GM19328 (cell line): Measurements from ENCODE around the gene MCU.
"Not testable (repeated sequence)": the region's sequence is repeated elsewhere in the genome, so short reads cannot be mapped to it uniquely, and the experiment has no call there.

Experiments used
- ATAC-seq: cut with Tn5 transposase; IDR thresholded peaks from one replicate; pipeline ENCODE4 v1.9.1; 2021; ENCODE audit warnings: mild to moderate bottlenecking, moderate library complexity; ENCODE audit not compliant: unreplicated experiment

MCU gene

DNA sequence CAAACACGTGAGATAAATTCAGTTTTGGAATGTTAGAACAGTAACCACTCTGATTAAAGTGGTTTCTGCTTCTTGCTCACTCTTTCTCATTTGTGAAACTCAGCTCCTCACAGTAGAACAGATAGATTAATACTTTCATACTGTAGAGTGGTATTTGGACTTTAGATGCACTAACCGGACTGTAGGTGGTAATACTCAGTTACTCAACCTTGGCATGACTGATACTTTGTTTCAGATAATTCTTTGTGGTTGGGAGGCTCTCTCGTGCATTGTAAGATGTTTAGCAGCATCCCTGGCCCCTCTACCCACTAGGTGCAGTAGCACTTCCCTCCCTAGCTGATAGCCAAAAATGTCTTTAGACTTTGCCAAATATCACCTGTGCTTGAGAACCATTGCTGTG lies 37.6 kb downstream of the MCU start:
- no peak for ATAC-seq

DNA sequence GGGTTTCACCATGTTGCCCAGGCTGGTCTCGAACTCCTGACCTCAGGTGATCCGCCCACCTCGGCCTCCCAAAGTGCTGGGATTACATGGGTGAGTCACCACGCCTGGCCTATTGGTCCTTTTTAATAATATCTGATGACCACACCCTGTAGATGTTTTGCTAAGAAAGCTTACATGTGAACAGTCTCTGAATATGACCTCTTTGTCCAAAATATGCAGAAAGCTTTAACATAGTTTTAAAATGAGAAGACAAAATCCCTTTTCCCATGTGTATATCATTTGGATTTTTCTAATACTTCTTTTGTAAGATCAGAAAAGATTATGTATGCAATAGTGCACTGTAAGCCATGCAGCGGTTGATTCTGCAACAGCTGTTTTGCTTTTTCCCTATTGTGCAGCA lies 38.5 kb downstream of the MCU start:
- no peak for ATAC-seq

DNA sequence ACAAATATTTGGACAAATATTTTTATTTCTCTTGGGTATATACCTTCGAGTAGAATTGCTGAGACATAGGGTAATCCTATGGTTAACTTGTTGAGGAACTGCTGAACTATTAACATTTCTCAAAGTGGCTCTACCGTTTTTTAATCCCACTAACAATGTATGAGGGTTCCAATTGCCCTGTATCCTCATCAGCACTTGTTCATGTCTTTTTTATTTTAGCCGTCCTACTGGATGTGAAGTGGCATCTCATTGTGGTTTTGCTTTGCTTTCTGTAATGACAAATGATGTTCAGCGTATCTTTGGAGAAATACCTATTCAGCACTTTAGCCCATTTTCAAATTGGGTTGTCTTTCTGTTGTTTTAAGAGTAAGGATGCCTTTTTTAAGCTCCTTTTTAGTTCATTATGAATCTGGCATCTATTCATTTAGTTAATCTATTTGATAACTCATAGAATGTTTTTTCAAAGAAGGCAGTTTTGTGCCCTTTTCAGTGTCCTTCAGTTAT lies 40.0 kb downstream of the MCU start:
- ATAC-seq, result no peak

DNA sequence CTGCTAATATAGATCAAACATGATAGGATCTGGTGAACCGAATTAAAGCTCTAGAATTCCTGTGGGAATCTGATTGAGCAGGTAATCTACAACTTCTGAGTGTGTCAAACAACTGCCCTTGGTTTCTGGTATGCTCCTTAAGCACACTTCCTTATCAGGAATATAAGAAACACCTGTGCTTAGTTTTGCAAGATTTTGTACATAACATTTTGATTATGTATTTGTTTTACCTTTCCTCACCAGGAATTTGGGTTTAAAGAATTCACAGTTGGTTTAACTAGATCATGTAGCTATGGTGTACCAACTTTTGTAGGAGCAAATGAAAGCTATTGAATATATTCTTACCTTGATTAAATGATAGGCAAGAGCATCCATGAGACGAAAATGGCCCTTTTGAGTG lies 40.6 kb downstream of the MCU start:
- ATAC-seq, result no peak

DNA sequence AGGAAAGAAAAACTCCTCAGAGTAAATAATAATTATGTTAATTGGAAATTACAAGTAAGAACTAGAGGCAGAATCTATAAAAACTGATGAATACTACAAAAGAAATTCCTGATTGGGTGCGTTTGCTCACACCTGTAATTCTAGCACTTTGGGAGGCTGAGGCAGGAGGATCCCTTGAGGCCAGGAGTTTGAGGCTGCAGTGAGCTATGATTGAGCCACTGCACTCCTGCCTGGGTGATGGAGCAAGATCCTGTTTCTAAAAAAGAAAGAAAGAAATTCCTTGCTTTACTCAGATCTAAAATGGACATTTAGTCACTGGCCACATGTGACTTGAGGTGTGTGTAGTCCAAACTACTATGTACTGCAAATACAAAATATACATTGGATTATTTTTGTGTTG lies 42.0 kb downstream of the MCU start:
- ATAC-seq, result no peak

DNA sequence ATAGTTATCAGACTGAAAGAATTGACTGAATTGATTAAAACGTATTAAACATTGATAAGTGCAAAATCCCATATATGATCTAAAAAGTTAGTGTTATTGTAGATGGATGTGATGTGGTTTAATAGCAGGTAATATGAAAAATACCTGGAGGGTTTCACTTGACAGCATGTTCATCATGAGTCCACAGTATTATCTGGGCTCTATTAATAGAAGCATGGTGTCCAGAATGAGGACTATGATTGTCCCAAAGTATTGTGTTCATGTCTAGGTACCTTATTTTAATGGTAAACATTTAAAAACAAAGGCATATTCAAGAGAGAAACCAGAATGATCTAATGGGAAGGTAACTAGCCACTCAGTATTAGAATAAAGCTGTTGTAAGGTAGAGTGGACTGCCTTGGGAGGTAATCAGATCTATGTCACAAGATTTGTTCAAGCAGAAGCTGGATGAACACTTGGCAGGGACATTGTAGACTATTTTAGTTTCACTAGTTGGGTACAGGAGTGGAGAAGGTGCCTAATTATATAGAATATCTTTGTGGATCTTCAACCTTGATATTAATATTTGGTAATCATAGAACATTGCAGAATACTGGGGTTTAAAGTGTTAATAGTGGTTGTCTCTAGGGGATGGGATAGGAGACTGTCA lies 43.5 kb downstream of the MCU start:
- no peak for ATAC-seq

DNA sequence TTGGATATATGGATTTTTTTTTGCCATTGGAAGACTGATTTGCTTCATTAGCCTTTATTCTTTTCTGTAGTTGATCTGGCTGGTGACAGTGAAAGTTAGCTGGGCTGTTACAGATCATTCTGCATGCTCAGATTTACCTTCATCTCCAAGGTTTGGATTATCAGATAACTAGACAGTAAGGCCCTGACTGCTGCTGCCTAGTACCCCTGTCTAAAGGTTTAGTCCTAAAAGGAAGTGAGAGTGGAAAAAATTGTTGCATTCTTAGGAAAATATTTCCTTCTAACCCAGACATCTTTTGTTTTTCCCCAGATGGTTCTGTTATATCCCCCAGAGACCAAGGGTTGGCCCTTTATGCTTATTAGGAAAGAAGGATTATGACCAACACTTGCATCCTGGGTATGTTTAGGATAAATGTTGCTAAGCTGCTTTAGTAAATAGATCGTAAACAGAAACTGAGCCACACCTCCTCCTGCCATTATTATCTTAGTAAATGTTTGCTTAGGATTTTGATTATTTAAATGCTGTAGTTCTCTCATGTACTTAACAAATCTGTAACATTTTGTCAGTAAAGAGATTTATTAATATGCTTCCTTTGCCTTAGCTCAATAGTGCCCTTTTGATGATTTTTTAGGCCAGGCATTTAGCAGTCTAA lies 44.4 kb downstream of the MCU start:
- ATAC-seq, result no peak

DNA sequence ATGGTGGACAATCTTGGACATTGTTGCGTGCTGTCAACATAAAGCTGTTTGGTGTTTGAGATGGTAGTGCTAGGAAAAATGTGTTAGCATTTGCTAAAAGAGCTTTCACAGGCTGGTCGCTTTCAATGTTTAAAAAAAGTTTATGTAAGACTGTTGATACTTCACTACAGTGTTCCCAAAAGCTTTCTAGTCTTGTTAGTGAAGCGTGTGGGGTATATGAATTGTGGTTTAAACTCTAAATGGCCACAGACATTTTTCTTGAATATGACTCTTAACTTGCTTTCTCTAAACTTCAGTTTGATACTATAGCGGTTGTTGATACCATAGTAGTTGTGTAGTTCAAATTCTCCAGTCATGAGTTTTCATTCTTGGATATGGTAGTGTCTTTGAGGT lies 44.9 kb downstream of the MCU start:
- ATAC-seq, result no peak

DNA sequence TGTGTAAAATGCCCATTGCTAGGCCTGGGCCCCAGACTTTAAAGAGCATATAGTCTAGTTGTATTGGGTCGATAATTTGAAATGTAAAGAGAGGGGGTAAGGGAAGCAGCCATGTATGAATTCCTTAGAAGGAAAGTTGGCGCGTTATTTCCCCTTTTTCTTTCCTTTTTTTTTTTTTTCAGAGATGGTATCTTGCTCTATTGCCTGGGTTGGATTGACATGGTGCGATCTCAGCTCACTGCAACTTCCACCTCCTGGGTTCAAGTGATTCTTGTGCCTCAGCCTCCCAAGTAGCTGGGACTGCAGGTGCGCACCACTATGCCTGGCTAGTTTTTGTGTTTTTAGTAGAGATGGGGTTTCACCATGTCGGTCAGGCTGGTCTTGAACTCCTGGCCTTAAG lies 45.4 kb downstream of the MCU start:
- ATAC-seq, result not testable (repeated sequence)

DNA sequence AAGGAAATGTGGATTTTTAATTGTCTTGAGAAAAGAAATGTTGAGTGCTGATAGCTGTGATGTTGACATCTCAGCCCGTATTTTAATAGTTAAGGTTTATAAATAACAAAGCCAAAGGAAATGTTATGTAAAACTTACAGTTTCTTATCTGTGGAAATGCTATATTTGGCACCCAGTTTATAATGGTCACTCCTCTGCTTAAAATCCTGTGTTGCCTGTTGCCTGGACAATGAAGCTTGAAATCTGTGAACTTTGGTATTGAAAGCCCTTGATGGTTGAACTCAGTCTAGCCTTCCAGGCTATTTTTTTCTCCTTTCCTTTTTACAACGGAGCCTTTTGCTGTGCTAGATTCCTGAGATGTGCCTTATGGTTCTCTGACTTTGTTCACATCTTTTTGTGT lies 46.5 kb downstream of the MCU start:
- no peak for ATAC-seq

DNA sequence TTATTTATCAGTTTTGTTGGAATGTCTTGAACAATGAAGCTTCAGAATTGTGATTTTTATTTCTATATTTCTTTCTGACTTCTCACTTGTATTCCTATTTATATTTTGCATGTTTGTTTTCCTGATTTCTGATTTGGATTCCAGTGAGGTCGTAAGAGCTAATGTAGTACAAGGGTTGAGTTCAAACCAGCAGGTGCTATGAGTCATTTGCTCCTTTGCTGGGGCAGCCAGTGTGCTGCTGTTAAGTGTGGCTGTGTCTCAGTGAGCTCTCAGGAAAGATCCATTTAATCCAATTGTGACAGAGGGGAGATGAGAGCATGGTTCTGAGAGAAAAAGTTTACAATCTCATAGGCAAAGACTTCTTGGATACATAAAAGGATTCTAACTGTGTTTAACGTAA lies 48.6 kb downstream of the MCU start:
- no peak for ATAC-seq

DNA sequence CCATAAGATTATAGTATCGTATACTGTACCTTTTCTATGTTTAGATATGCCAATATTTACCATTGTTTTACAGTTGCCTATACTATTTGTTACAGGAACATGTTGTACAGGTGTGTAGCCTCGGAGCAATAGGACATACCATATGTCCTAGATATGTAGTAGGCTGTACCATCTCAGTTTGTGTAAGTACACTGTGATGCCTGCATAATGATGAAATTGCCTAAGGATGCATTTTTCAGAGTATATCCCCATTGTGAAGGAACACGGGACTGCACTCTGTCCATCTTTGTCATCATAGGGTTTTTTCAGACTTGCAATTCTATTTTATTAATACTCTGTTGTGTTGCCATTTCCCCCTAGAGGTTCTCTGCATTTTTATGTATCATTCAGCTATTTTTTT lies 50.1 kb downstream of the MCU start:
- ATAC-seq, result no peak

DNA sequence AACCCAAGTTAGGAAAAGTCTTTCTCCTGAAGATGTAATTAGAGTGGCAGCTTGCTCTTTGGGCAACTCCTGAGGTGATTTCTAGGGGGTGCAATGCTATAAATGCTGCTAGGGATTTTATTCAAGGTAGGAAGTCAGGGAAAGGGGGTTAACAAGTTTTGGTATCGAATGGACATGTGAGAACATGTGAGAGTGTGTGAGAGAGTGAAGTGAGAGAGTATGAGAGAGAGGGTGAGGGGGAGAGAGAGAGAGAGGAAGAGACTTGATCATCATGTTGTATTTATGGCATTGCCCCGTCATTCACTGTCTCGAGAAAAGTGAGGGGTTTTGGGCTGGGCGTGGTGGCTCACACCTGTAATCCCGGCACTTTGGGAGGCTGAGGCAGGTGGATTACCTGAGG lies 50.9 kb downstream of the MCU start:
- ATAC-seq, result no peak

DNA sequence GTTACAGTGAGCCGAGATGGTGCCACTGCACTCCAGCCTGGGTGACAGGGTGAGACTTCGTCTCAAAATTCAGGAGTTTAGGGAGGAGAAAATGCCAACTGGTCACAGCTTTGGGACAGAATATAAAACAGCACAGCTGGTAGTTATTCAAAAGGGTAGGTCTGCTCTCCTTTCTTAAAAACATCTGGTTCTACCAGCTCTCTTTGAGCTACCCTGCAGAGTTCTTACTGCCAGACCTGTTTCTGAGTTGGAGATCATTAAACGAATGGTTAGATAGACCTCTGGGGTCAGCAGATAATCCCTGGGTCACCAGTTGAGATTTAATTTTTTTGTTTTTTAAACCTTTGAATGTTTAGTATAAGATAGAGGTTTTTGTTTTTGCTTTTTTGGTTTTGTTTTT lies 52.6 kb downstream of the MCU start:
- no peak for ATAC-seq

DNA sequence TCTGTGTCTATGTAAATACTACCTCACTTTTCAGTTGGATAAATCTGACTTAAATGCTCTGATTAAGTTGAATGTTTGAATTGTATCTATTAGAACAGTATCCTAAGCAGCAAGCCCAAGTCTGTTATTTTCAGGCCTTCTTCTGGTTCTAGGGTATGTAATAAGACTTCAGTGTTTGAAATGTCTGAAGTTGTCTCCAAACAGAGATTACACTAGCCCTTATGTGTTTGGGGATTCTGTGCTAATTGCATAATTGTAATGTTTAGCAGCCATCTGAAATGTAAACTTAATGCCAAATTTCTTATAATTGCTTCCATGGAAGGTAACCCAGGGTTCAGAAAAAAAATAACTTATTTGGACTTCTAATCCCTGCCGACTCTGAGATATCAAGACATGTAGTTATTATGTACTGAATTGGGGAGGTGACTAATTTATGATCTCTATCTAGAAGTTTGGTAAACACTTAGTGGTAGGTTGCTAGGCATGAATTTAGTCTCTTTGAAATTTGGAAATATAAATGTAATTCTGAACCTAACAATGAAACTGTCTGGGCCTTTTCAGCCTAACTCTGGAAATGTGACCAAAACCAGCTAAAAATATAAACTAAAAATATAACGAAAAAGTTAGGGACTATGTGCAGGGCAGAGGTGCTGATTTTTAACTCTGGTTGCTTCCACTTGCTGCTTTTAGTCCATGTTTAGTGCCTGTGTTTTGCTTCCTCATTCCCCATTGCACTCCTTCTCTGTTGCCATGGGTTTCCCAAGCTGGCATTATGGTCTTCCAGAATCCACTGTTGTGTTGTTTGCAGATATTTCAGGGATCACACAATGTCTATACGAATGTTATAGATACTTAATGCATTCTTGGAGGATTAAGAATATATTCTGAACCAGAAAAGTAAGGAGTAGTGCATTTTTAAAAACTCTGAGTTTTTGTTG lies 54.8 kb downstream of the MCU start:
- ATAC-seq, result no peak

DNA sequence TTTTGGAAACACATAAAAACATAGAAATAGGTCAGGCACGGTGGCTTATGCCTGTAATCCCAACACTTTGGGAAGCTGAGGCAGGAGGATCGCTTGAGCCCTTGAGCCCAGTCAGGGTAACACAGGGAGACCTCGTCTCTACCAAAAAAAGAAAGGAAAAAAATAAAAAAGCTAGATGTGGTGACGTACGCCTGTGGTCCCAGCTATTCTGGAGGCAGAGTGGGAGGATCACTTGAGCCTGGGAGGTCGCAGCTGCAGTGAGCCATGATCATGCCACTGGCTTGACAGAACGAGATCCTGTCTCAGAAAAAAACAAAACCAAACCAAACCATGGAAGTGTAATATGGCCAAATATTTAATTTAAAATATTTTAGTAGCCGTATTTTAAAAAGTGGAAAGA lies 55.6 kb downstream of the MCU start:
- ATAC-seq, result no peak

DNA sequence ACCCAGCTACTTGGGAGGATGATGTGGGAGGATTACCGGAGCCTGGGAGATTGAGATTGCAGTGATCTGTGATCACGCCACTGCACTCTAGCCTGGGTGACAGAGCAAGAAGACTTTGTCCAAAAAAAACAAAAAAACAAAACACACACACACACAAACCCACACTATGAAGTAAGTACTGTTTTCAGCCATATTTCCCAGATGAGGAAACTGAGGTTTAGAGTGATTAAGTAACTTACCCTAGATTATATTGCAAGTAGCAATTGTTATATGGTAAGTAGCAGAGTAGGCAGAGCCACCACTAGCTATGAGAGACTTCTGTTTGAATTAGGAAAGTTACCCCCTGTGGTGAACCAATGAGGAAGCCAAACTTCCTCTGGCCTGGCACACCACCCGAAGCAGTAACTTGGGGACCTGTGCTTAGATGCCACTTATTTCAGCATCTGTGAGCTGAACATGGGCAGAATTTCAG lies 61.9 kb downstream of the MCU start:
- ATAC-seq, result no peak

DNA sequence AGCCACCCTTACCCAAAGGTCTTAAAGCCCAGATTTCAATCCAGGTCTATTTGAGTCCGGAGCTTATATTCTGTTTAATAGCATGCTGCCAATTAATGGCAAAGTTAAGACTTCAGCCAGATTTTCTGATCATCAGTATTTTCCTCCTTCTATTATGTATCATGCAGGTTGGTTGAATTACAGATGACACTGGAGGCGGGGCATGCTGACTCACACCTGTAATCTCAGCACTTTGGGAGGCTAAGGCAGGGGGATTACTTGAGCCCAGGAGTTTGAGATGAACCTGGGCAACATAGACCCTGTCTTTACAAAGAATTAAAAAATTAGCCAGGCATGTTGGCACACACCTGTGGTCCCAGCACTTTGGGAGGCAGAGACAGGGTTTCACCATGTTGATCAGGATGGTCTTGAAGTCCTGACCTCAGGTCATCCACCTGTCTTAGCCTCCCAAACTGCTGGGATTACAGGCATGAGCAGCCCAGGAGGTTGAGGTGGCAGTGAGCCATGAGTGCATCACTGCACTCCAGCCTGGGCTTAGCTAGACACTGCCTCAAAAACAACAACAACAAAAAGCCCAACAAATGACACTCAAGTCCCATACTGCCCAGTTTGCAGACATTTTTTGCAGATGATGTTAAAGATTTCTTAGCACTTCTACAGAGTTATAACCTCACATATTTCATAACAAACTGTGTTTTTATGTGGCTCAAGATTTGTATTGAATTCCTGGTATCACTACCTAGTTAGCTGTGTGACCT lies 62.5 kb downstream of the MCU start:
- ATAC-seq, result no peak

DNA sequence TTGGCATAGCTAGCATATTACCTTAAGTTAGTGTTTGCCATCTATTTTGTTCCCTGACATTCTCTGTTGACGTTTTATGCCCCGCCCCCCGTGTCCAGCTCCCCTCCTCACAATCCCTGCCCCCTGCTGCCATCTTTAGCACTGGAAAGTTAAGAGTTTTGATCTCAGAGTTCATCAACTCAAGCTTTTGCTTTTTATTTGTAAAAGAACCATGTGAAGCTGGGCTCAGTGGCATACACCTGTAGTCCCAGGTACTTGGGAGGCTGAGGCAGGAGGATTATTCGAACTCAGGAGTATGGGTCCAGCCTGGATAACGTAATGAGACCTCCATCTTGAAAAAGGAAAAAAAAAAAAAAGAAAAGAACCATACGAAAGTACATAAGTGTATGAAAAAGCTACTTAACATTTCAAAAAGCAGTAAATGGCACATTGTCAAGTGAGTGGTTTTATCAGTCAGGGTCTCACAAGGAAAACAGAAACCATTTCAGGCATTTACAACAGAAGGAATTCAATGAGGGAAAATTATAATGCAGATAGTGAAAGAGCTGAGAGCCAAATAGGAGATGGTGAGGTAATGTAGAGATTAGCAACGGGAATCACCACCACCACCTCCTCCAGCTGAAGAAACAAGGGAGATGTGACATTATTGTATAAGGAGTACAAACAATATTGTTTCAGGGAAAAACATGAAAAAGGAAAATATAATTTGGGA lies 64.9 kb downstream of the MCU start:
- ATAC-seq, result no peak

DNA sequence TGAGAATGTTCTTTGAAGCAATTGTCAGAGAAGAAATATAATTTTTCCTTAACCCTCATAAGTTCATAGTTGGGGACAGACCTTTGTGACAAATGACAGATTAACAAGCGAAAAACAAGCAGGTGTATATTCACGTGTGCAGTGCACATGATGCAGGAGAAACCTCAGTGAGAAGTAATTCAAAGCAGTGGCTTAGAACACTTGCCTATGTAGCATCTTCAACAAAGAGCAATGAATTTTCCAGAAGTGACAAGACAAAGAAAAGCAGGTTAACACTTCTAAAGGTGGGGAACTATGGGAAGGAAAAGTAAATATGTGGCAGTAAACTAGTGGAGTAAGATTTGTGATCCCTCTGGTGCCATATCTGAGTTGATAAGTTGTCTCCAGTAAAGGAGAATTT lies 65.8 kb downstream of the MCU start:
- no peak for ATAC-seq
